GM19467 (cell line): ENCODE measurements around the gene YJEFN3.

Source experiments
- ATAC-seq: cut with Tn5 transposase; IDR thresholded peaks from one replicate; pipeline ENCODE4 v1.9.1; 2021; ENCODE audit warnings: mild to moderate bottlenecking, moderate library complexity; ENCODE audit not compliant: unreplicated experiment

Gene YJEFN3

DNA sequence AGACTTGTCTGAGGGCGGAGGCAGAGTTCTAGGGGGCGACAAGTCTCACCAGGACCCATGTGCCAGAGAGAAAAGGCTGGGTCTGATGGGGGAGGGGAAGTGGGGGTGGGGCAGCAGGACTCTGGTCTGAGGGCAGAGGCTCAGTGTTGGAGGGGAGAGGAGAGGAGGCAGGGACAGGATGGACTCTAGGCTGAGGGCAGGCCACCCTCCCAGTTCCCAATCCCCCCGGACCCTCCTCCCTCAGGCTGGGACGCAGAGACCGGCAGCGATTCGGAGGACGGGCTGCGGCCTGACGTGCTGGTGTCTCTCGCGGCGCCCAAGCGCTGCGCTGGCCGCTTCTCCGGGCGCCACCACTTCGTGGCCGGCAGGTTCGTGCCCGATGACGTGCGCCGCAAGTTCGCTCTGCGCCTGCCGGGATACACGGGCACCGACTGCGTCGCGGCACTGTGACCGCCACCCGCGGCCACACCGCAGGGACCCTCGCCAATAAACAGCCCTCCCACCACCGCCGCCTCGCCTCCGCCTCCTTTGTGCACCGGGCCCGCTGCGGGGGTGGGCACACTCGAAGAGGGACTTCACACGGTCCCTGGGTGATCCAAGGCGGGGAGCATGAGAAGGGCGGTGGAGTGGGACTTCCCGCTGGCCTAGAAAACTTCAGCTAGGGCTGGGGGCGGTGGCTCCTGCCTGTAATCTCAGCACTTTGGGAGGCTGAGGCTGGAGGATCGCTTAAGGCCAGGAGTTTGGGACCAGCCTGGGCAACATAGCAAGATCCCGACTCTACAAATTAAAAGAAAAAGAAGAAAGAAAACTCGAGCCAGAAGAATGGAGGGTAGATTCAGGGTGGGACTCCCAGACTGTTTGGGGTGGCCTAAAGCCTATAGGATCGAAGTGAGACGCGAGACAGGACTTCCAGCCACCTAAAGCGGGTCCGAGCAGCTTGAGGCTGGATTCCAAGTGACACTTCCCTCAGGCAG lies 8.7 kb downstream of the YJEFN3 start:
- ATAC-seq: no peak

DNA sequence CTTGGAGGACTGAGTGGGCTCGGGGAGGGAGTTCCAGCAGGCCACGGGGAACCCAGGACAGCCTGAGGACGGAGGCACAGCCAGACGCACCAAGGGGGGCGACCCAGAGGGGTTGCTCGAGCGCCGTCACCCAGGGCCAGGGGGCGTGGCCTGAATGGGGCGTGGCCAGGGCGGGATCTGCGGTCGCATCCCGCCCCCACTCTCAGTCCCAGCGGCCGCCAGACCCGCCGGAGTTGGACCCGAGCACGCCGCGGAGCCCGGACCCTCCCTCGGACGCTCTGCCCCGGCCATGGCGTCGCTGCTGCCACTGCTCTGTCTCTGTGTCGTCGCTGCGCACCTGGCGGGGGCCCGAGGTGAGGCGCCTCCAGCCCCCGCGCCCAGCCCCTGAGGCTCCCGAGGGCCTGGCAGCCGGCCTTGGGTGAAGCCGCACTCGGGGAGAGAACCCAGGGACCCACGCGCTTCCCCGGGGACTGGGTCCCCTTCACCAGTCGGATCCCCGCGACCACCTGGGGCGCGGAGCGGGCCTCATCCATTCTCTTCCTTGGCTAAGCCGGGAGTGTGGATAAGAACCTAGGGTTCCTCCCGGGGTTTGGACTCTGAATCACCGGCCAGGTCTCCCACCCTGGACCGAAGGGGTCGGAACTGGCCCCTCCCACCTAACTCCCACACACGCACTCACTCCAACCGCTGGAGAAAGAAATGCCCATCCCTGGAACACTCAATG lies 9.5 kb downstream of the YJEFN3 start, which contains the start of gene CILP2:
TSS of gene CILP2 (plus strand) at position 205 of the 724 bp plus-strand sequence. CDS start at position 290, 85 bp downstream.
- ATAC-seq: no peak

DNA sequence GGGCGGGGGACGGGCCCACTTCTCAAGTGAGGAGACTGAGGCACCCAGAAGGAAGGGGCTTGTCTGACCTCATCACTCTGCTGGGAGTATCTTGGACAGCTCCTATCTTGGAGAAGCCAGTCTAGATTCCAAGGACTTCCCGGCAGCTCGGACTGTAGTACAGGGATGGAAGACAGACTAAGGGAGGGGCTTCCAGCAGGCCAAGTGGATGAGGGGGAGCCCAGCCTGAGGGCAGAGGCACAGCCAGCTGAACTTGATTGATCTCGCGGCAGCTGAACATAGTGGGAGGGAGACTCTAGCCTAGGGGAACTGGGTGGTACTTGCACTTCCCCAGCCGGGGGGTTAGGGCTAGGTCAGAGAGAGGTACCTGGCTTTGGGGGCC lies 10.1 kb downstream of the YJEFN3 start:
- ATAC-seq: no peak

DNA sequence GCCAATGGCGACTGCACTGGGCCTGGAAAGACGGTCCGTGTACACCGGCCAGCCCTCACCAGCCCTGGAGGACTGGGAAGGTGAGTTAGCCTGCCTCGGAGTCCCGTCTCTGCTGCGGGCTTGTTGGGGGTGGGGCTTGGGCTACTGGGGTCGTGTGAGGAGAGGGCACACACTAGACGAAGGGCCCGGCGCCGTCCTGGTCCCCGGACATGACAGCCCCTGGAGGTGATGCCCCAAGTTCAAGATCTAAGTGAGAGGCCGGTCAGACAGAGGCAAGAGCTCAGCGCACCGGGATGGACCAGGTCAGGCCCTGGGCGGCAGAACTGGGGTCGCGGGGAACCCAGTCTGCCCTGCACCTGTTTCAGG lies 11.0 kb downstream of the YJEFN3 start:
- no peak for ATAC-seq

DNA sequence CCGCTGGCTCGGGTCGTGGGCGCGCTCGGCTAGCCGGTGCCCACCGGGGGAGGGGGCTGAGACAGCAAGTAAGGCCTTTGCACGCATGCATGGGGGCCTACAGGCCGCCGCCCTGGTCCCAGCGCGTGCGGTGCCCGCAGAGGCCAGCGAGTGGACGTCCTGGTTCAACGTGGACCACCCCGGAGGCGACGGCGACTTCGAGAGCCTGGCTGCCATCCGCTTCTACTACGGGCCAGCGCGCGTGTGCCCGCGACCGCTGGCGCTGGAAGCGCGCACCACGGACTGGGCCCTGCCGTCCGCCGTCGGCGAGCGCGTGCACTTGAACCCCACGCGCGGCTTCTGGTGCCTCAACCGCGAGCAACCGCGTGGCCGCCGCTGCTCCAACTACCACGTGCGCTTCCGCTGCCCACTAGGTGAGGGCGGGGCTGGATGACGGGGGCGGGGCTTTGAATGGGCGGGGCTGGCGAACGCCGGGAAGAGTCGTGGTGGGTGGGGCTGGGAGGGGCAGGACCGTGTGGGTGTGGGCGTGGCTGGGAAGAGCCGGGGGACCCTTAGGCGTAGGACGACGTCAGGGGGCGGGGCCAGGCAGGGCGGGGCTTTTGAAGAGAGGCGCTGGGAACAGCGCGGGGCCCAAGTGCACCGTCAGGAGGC lies 11.5 kb downstream of the YJEFN3 start:
- no peak for ATAC-seq

DNA sequence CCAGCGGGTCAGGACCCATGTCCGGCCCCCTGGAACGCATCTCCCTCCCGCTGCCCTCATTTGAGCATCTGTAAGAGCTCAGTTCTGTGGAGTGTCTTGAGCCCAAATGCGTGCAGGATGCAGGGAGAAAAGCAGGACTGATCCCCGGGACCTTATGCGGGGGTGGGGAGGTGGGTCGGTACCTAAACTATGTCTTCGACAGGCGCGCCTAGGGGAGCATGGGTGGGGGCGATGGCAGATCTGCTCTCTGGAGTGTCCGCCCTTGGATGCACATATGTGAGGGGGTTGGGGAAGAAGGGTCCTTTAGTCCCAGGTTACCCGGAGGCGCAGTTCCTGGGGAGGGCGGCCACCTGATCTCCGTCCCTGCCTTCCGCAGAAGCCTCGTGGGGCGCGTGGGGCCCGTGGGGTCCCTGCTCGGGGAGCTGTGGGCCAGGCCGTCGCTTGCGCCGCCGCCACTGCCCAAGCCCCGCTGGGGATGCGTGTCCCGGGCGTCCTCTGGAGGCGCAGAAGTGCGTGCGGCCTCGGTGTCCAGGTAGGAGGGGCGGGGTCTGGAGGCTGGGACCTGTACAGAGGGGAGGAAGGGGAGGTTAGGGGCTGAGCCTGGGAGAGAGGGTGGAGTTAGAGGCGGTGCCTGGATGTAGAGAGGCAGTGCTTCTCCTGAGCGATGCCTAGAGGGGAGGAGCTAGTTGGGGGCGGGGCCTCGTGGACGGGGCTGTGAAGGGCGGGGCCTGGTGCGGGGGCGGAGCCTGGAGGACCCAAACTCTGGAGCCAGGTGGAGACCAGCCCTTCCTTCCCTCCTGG lies 12.2 kb downstream of the YJEFN3 start:
- ATAC-seq: no peak

DNA sequence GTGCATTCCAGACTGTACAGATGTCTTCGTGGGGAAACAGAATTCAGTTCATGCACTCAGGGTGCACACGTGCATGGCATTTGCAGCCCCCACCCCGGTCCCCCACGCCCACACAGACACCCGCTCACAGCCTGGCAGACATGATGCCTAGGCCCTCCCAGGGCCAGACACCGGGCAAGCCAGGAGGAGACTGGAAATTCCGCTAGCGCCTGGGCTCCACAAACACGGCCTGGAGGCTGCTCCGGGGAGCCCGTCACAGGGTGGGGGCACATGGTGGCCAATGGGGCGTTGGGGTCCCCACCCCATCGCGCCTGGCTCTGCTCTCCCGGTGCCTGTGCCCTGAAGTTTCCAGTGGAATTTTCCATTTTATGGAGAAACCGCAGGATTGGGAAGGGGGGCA lies 12.9 kb downstream of the YJEFN3 start:
- no peak for ATAC-seq

DNA sequence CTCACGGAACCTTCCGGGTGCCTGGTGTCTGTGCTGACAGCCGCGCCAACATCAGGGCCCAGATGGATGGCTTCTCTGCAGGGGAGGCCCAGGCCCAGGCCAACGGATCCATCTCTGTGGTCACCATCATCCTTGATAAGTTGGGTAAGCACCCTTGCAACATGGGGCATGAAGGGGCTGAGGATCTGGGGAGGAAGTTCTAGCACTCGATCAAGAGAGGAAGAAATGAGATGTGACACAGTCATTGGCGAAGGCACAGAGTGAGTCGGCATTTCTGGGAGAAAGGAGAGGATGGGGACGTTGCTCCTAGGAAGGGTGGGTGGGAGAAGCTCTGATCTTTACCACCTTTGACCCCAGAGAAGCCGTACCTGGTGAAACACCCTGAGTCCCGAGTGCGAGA lies 13.8 kb downstream of the YJEFN3 start:
- ATAC-seq: no peak

DNA sequence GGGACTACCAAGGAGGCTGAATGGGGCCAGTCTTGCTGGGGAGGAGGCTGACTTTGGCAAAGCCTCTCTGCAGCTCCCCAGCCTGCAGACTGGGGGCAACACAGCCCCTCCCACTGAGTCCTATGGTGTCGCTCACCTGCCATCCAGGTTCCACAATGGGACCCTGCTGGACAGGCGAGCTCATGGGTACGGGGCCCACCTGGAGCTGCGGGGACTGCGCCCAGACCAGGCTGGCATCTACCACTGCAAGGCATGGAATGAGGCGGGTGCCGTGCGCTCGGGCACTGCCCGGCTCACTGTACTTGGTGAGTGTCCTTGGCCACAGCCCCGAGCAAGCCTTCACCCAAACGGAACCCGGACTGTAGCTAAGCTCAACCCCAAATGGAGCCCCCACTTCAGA lies 14.4 kb downstream of the YJEFN3 start:
- no peak for ATAC-seq

DNA sequence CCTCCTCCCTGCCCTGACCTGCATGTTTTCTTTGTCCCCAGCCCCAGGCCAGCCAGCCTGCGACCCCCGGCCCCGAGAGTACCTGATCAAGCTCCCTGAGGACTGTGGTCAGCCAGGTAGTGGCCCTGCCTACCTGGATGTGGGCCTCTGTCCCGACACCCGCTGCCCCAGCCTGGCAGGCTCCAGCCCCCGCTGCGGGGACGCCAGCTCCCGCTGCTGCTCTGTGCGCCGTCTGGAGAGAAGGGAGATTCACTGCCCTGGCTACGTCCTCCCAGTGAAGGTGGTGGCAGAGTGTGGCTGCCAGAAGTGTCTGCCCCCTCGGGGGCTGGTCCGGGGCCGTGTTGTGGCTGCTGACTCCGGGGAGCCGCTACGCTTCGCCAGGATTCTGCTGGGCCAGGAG lies 14.9 kb downstream of the YJEFN3 start:
- no peak for ATAC-seq

DNA sequence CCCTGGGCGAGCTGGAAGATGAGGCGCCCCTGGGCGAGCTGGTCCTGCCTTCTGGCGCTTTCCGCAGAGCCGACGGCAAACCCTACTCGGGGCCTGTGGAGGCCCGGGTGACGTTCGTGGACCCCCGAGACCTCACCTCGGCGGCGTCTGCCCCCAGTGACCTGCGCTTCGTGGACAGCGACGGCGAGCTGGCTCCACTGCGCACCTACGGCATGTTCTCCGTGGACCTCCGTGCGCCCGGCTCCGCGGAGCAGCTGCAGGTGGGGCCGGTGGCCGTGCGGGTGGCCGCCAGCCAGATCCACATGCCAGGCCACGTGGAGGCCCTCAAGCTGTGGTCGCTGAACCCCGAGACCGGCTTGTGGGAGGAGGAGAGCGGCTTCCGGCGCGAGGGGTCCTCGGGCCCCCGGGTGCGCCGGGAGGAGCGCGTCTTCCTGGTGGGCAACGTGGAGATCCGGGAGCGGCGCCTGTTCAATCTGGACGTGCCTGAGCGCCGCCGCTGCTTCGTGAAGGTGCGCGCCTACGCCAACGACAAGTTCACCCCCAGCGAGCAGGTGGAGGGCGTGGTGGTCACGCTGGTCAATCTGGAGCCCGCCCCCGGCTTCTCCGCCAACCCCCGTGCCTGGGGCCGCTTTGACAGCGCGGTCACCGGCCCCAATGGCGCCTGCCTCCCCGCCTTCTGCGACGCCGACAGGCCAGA lies 15.7 kb downstream of the YJEFN3 start:
- ATAC-seq: no peak

DNA sequence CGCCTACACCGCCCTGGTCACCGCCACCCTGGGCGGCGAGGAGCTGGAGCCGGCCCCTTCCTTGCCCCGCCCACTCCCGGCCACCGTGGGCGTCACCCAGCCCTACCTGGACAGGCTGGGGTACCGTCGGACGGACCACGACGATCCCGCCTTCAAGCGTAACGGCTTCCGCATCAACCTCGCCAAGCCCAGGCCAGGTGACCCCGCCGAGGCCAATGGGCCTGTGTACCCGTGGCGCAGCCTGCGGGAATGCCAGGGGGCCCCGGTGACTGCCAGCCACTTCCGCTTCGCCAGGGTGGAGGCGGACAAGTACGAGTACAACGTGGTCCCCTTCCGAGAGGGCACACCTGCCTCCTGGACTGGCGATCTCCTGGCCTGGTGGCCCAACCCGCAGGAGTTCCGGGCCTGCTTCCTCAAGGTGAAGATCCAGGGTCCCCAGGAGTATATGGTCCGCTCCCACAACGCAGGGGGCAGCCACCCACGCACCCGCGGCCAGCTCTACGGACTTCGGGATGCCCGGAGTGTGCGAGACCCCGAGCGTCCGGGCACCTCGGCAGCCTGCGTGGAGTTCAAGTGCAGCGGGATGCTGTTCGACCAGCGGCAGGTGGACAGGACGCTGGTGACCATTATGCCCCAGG lies 16.4 kb downstream of the YJEFN3 start:
- no peak for ATAC-seq

DNA sequence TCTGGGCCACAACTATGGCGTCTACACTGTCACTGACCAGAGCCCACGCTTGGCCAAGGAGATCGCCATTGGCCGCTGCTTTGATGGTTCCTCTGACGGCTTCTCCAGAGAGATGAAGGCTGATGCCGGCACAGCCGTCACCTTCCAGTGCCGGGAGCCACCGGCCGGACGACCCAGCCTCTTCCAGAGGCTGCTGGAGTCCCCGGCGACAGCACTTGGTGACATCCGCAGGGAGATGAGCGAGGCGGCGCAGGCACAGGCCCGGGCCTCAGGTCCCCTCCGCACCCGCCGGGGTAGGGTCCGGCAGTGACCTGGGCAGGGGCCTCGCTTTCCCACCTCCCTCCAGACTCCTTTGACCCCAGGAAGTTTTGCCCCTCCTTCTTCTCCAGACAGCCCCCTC lies 17.0 kb downstream of the YJEFN3 start:
- no peak for ATAC-seq

DNA sequence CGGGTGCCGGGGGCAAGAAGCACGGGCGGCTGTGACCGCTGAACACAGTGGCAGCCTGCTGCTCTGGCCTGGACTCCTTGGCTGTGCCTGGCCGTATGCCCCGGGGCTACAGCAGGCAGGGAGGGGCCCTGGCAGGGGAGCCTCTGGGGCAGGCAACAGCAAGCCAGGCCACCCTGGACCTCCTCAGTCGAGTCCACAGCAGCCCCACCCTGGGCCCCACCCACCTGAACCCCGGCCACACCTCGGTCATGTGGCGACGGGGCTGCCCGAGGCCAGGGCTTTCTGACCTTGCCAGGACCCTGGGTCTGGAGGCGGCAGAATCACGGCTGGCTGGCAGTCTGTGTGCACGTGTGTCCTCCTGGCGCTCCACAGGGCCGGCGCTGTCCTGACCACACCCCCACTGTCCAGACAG lies 18.0 kb downstream of the YJEFN3 start:
- ATAC-seq: no peak

DNA sequence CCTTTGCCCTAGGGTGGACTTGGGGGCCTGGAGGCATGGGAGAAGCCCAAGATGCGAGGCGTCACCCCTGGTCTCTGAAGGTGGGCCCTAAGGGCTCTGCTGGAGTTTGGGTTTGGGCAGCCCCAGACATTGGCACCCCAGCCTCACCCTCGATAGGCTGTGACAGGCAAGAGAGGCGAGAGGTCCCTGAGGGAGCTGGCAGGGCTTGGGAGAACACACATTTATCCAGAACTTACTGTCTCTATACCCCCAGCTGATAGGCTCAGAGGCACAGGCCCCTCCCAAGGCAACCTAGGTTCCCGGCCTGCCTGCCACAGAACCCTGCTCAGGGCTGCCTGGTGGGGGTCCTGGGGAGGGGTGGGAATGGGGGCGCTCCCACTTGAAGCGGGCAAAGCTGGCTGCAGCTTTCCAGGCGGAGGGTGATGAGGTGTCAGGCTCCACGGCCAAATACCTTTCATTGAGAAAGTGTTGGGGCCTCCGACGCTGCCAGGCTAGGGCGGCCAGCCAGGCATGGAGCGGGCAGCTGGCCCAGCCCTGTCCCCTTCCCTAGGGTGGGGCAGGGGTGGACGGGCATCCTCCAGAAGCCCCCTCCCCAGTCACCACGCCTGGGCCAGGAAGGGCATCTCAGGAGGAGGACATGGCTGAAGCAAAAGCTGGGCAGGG lies 19.1 kb downstream of the YJEFN3 start:
- no peak for ATAC-seq

DNA sequence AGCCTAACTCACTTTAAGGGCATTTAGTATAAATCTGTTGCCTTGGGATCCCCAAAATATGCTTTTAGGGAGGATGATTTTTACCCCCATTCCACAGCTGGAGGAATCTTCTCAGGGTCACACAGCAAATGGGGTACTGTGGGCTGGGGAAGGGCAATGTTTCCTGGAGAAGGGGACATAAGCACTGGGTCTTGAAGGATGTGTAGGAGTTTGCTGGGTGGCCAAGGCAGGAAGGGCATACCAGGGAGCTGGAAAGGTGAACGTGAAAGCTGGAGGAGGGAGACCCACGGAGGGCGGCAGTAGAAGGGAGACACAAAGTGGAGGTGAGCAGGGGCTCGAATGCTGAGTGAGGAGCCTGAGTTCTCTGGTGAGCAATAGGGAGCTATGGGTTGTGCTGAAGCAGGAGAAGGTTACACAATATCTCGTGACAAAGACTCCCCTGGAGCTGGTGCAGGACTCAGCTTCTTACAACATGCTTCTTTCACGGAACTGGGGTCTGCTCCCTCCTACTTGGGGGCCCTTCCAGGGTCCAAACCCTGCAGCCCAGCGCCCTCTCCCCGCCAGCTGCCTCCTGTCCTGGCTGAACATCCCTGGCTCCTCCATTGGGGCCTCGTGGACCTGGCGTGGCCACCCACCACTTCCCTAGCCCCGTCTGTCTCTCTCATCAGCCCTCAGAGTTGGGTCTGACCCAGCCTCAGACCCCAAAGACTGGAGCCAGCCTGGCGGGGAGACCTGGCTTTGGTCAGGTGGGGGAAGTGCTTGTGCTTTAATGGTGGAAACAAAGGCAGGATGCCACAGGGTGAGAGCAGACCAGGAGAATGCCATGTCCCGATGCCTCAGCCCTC lies 20.4 kb downstream of the YJEFN3 start:
- no peak for ATAC-seq

DNA sequence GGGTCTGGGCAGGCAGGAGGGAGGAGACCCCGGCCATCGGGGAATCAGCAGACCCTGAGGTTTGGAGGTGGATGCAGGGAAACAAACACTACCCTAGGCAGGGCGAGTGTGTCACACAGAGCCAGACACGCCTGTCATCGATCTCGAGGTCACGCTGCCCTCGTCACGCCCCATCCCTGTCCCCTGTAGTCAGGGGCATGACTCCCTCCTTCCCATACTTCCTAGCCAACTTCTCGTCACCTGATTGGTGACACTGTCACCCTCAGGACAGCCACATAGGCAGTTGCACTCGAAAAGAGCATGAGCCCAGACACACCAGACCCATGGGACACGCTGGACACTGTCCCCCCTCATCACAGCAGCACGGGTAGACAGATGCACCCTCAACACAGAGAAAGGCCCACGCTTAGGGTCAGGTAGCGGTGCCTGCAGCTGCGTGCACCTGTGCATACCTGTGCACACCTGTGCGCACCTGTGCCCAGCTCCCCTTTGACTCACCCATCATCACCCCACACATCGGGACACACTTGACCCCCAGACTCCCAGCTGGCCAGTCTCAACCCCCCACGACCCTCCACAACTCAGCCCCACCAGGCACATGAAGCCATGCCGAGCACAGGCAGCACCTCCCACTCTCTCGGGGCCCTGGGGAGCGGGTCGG lies 21.2 kb downstream of the YJEFN3 start:
- no peak for ATAC-seq

DNA sequence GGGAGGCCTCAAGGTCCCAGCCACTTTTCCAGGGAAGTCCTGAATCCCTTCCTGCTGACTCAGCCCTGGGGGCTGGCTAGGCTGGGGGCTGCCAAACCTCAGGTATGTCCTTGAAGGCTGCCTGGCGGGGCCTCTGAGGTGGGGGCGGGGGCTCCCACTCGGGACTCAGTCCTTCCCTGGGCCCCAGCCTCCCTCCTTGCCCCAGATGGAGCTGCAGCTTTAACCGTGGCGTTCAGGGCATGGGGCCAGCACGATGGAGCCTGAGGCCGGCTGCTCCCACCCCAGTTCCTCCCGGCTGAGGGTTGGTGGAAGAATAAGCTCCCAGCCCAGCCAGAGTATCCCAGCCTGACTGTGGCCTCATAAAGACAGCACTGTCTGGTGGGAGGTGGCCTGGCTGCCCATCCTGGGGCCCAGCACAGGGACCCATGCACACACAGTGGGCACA lies 21.8 kb downstream of the YJEFN3 start:
- no peak for ATAC-seq
